ENCODE results near the gene MTUS2.

MTUS2 gene

DNA sequence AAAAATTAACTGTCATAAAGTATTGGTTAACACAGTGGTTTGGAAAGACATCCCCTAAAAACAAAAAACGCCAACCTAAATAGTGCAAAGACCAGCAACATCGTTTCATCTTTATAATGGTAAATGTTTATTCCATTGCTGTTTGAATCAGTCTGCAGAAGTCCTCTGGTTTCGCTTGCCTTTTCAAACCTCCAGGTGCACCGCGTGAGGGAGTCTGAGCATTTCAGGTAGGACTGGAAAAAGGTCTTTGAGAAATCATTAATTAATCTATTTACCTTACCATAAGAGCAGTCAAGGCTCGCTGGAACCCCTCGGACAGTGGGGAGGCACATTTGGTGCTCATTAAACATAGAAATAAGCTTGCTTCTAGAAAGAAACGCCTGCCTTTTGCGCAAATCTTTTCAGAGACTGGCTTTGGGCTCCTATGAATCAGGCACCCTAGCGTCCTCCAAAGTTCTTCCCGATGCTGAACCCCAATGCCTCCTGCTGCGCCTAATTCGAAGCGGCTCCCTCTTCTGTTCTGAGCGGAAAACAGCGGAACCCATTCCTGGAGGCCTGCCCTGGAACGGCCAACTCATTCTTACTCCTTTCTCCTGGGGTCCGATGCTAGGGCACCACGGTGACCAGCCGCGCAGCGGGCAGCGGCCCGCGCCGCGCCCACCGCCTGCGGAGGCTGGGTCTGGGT, 951 bp upstream of the MTUS2 start:
- Histone ChIP-seq H3K27ac (replicated peaks) (no peak overlapping the region), H3K4me3 (replicated peaks; ENCODE audit: insufficient read depth, low read length) (no peak overlapping the region), H3K27me3 (ENCODE audit: insufficient read depth, poor library complexity, severe bottlenecking) (peaks cover 39% of the 10 kb centered on the region)
- no peak for DNase-seq (ENCODE audit: low read depth in 1 of 2, low spot score in 1 of 2)
- no peak for TF ChIP-seq SPI1 (IDR thresholded peaks at IDR 0.05; ENCODE audit: borderline replicate concordance, low read depth)
- TF ChIP-seq GABPA (IDR thresholded peaks at IDR 0.05; ENCODE audit: low read depth) = no peak
- no peak for TF ChIP-seq POLR2AphosphoS5 (IDR thresholded peaks at IDR 0.05; ENCODE audit: low read depth)
- TF ChIP-seq, protein P1, sequence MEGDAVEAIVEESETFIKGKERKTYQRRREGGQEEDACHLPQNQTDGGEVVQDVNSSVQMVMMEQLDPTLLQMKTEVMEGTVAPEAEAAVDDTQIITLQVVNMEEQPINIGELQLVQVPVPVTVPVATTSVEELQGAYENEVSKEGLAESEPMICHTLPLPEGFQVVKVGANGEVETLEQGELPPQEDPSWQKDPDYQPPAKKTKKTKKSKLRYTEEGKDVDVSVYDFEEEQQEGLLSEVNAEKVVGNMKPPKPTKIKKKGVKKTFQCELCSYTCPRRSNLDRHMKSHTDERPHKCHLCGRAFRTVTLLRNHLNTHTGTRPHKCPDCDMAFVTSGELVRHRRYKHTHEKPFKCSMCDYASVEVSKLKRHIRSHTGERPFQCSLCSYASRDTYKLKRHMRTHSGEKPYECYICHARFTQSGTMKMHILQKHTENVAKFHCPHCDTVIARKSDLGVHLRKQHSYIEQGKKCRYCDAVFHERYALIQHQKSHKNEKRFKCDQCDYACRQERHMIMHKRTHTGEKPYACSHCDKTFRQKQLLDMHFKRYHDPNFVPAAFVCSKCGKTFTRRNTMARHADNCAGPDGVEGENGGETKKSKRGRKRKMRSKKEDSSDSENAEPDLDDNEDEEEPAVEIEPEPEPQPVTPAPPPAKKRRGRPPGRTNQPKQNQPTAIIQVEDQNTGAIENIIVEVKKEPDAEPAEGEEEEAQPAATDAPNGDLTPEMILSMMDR (IDR thresholded peaks at IDR 0.05; ENCODE audit: insufficient read depth, low read length) = no peak
- TF ChIP-seq, protein P2, sequence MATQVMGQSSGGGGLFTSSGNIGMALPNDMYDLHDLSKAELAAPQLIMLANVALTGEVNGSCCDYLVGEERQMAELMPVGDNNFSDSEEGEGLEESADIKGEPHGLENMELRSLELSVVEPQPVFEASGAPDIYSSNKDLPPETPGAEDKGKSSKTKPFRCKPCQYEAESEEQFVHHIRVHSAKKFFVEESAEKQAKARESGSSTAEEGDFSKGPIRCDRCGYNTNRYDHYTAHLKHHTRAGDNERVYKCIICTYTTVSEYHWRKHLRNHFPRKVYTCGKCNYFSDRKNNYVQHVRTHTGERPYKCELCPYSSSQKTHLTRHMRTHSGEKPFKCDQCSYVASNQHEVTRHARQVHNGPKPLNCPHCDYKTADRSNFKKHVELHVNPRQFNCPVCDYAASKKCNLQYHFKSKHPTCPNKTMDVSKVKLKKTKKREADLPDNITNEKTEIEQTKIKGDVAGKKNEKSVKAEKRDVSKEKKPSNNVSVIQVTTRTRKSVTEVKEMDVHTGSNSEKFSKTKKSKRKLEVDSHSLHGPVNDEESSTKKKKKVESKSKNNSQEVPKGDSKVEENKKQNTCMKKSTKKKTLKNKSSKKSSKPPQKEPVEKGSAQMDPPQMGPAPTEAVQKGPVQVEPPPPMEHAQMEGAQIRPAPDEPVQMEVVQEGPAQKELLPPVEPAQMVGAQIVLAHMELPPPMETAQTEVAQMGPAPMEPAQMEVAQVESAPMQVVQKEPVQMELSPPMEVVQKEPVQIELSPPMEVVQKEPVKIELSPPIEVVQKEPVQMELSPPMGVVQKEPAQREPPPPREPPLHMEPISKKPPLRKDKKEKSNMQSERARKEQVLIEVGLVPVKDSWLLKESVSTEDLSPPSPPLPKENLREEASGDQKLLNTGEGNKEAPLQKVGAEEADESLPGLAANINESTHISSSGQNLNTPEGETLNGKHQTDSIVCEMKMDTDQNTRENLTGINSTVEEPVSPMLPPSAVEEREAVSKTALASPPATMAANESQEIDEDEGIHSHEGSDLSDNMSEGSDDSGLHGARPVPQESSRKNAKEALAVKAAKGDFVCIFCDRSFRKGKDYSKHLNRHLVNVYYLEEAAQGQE (IDR thresholded peaks at IDR 0.05; ENCODE audit: insufficient replicate concordance, low read depth) = no peak

- Histone ChIP-seq H3K27ac (replicated peaks) (no peak overlapping the region), H3K27me3 (ENCODE audit: insufficient read depth, poor library complexity, severe bottlenecking) (peaks cover 39% of the 10 kb centered on the region), H3K4me3 (replicated peaks; ENCODE audit: insufficient read depth, low read length) (no peak overlapping the region)
- TF ChIP-seq POLR2AphosphoS5 (IDR thresholded peaks at IDR 0.05; ENCODE audit: low read depth) (no peak), GABPA (IDR thresholded peaks at IDR 0.05; ENCODE audit: low read depth) (no peak), SPI1 (IDR thresholded peaks at IDR 0.05; ENCODE audit: borderline replicate concordance, low read depth) (no peak)
- TF ChIP-seq, protein P1 (IDR thresholded peaks at IDR 0.05; ENCODE audit: insufficient read depth, low read length) = no peak
- TF ChIP-seq, protein P2 (IDR thresholded peaks at IDR 0.05; ENCODE audit: insufficient replicate concordance, low read depth) = no peak
- DNase-seq (ENCODE audit: low read depth in 1 of 2, low spot score in 1 of 2) = peak in 1 of 2 experiments; percentile 37
Measured at GRCh38 chr13:28819735-28820098, 422 bp upstream of the MTUS2 start.

- H3K4me3 ChIP-seq (replicated peaks; ENCODE audit: insufficient read depth, low read length) = no peak overlapping the region
- TF ChIP-seq POLR2AphosphoS5 (IDR thresholded peaks at IDR 0.05; ENCODE audit: low read depth) (no peak), SPI1 (IDR thresholded peaks at IDR 0.05; ENCODE audit: borderline replicate concordance, low read depth) (no peak), GABPA (IDR thresholded peaks at IDR 0.05; ENCODE audit: low read depth) (no peak)
- TF ChIP-seq, protein P2 (IDR thresholded peaks at IDR 0.05; ENCODE audit: insufficient replicate concordance, low read depth) = no peak
- TF ChIP-seq, protein P1 (IDR thresholded peaks at IDR 0.05; ENCODE audit: insufficient read depth, low read length) = no peak
- H3K27me3 ChIP-seq (ENCODE audit: insufficient read depth, poor library complexity, severe bottlenecking) = peaks cover 39% of the 10 kb centered on the region
- H3K27ac ChIP-seq (replicated peaks) = no peak overlapping the region
- no peak for DNase-seq (ENCODE audit: low read depth in 1 of 2, low spot score in 1 of 2)
Measured at GRCh38 chr13:28822151-28822550, 2.0 kb downstream of the MTUS2 start.

All from HL-60 (cell line).